IMR-90 (cell line): ENCODE data around the gene PLRG1. TPM values are rescaled to one million over a fixed set of nuclear protein-coding genes. Genes with fewer than 3 reads are reported as not detected.

ENCODE experiments used
- ATAC-seq: fragments of 200-7000 bp; cut with Tn5 transposase; 2 replicates; pipeline ENCODE4 v1.9.1; 2020; ENCODE audit warnings: low read depth, mild to moderate bottlenecking, moderate library complexity
- BruUV-seq: library from RNA; stranded (reverse); fragments of 400-500 nt; replicated peaks from 2 replicates; lab custom pipeline; 2021; lab: Mats Ljungman, UMichigan
- CTCF ChIA-PET: fragments of 300-600 bp; formaldehyde crosslinking; extraction: SDS; loops from one replicate; lab custom pipeline; 2021; ENCODE audit warnings: antibody characterized with exemption; lab: Yijun Ruan, JAX
- POLR2A ChIA-PET: fragments of 300-600 bp; sonication (Branson Sonifier 250); formaldehyde crosslinking; loops from one replicate; lab custom pipeline; 2022; ENCODE audit warnings: antibody characterized with exemption; ENCODE audit not compliant: unreplicated experiment; lab: Charles Lee
- DNase-seq: peaks from one replicate; pipeline ENCODE4 v3.0.0; 2013
- H2AFZ ChIP-seq: replicated peaks from 2 replicates; pipeline ENCODE3; 2013; ENCODE audit warnings: low read length, mild to moderate bottlenecking; ENCODE audit not compliant: poor library complexity
- H2AK5ac ChIP-seq: 2 replicates; pipeline ENCODE4 v1.6.1; 2013; ENCODE audit warnings: low read depth, low read length, inconsistent platforms
- H2AK9ac ChIP-seq: replicated peaks from 2 replicates; pipeline ENCODE3; 2013; ENCODE audit warnings: mild to moderate bottlenecking, low read depth, low read length, moderate library complexity; ENCODE audit not compliant: poor library complexity
- H2BK120ac ChIP-seq: 2 replicates; pipeline ENCODE4 v1.6.1; 2013; ENCODE audit warnings: low read depth, low read length, inconsistent platforms
- H2BK15ac ChIP-seq: 3 replicates; pipeline ENCODE4 v1.6.1; 2013; ENCODE audit warnings: low read depth, low read length, inconsistent platforms
- H2BK20ac ChIP-seq: 2 replicates; pipeline ENCODE4 v1.6.1; 2013; ENCODE audit warnings: low read depth, mild to moderate bottlenecking, inconsistent platforms, low read length, moderate library complexity
- H2BK5ac ChIP-seq: 2 replicates; pipeline ENCODE4 v1.6.1; 2013; ENCODE audit warnings: mild to moderate bottlenecking, low read depth, low read length, inconsistent platforms; ENCODE audit not compliant: poor library complexity, severe bottlenecking
- H3K14ac ChIP-seq: replicated peaks from 2 replicates; pipeline ENCODE4 v1.6.1; 2013; ENCODE audit warnings: low read depth, low read length, inconsistent platforms
- H3K18ac ChIP-seq: 2 replicates; pipeline ENCODE4 v1.6.1; 2013; ENCODE audit warnings: low read depth, low read length, control low read depth
- H3K23ac ChIP-seq: 2 replicates; pipeline ENCODE4 v1.6.1; 2013; ENCODE audit warnings: low read depth, low read length, inconsistent platforms
- H3K27ac ChIP-seq: 2 replicates; pipeline ENCODE4 v1.5.1; 2013; ENCODE audit warnings: mild to moderate bottlenecking, control low read depth, low read length; ENCODE audit not compliant: insufficient read depth
- H3K27me3 ChIP-seq: 2 replicates; pipeline ENCODE4 v1.6.1; 2013; ENCODE audit warnings: low read length; ENCODE audit not compliant: control insufficient read depth, insufficient read depth
- H3K36me3 ChIP-seq: 2 replicates; pipeline ENCODE4 v1.6.1; 2013; ENCODE audit warnings: low read length, mixed read lengths; ENCODE audit not compliant: control insufficient read depth, insufficient read depth
- H3K4ac ChIP-seq: 2 replicates; pipeline ENCODE4 v1.6.1; 2013; ENCODE audit warnings: low read depth, low read length, inconsistent platforms
- H3K4me1 ChIP-seq: 2 replicates; pipeline ENCODE4 v1.6.1; 2013; ENCODE audit warnings: low read length, mixed read lengths; ENCODE audit not compliant: control insufficient read depth, insufficient read depth
- H3K4me2 ChIP-seq: 2 replicates; pipeline ENCODE4 v1.6.1; 2013; ENCODE audit warnings: low read depth, mild to moderate bottlenecking, control low read depth, low read length, moderate library complexity
- H3K4me3 ChIP-seq: 2 replicates; pipeline ENCODE4 v1.5.1; 2013; ENCODE audit warnings: low read depth, mild to moderate bottlenecking, control low read depth, low read length, moderate library complexity; ENCODE audit not compliant: insufficient read depth
- H3K56ac ChIP-seq: 2 replicates; pipeline ENCODE4 v1.6.1; 2013; ENCODE audit warnings: low read length, inconsistent platforms; ENCODE audit not compliant: insufficient read depth; ENCODE audit errors: extremely low read depth
- H3K79me1 ChIP-seq, 2 experiments: 2 replicates each; pipeline ENCODE4 v1.6.1; 2013; ENCODE audit warnings: low read length in 2 of 2, inconsistent platforms in 1 of 2, low read depth in 1 of 2
- H3K9ac ChIP-seq: 2 replicates; pipeline ENCODE4 v1.6.1; 2013; ENCODE audit warnings: low read depth, low read length, control low read depth
- H3K9me1 ChIP-seq: 2 replicates; pipeline ENCODE4 v1.6.1; 2013; ENCODE audit warnings: low read length, inconsistent platforms; ENCODE audit not compliant: insufficient read depth
- H3K9me3 ChIP-seq: 2 replicates; pipeline ENCODE4 v1.6.1; 2013; ENCODE audit warnings: low read length; ENCODE audit not compliant: control insufficient read depth, insufficient read depth
- H4K20me1 ChIP-seq: 2 replicates; pipeline ENCODE4 v1.6.1; 2013; ENCODE audit warnings: low read length, inconsistent platforms; ENCODE audit not compliant: insufficient read depth
- H4K5ac ChIP-seq: 2 replicates; pipeline ENCODE4 v1.6.1; 2013; ENCODE audit warnings: mild to moderate bottlenecking, low read depth, low read length, control low read depth
- H4K8ac ChIP-seq, 2 experiments: 2 replicates each; pipeline ENCODE4 v1.6.1; 2013; ENCODE audit warnings: low read depth in 2 of 2, low read length in 2 of 2, control low read depth in 1 of 2, inconsistent platforms in 1 of 2
- H4K91ac ChIP-seq: 2 replicates; pipeline ENCODE4 v1.6.1; 2013; ENCODE audit warnings: low read depth, low read length, inconsistent platforms; ENCODE audit not compliant: insufficient read depth
- BHLHE40 ChIP-seq: fragments of 150-350 bp; IDR thresholded peaks from 2 replicates; pipeline ENCODE4 v1.6.1; 2016; ENCODE audit warnings: mild to moderate bottlenecking, low read depth, low read length
- CHD1 ChIP-seq: IDR thresholded peaks from 2 replicates; pipeline ENCODE4 v1.6.1; 2012; ENCODE audit warnings: low read depth, low read length, improper control_type of control experiment
- ELK1 ChIP-seq: fragments of 150-350 bp; IDR thresholded peaks from 2 replicates; pipeline ENCODE4 v1.6.1; 2016; ENCODE audit warnings: low read depth, mild to moderate bottlenecking, low read length, moderate library complexity, borderline replicate concordance
- FOS ChIP-seq: fragments of 150-350 bp; IDR thresholded peaks from 2 replicates; pipeline ENCODE4 v1.6.1; 2016; ENCODE audit warnings: low read depth, low read length
- MAZ ChIP-seq: IDR thresholded peaks from 2 replicates; pipeline ENCODE4 v1.6.1; 2012; ENCODE audit warnings: low read depth, mild to moderate bottlenecking, low read length, improper control_type of control experiment, moderate library complexity, borderline replicate concordance
- MXI1 ChIP-seq: IDR thresholded peaks from 2 replicates; pipeline ENCODE4 v1.6.1; 2012; ENCODE audit warnings: low read depth, mild to moderate bottlenecking, low read length, moderate library complexity, borderline replicate concordance
- POLR2A ChIP-seq: IDR thresholded peaks from 2 replicates; pipeline ENCODE4 v1.6.1; 2012; ENCODE audit warnings: mild to moderate bottlenecking, low read depth, low read length
- SMC3 ChIP-seq: fragments of 150-350 bp; IDR thresholded peaks from 2 replicates; pipeline ENCODE4 v1.6.1; 2016; ENCODE audit warnings: low read depth, mild to moderate bottlenecking, antibody characterized with exemption, low read length, moderate library complexity
- WGBS, 2 experiments: methylation state at CpG; one replicate each; pipeline versions ENCODE4 v1.1.5 to v1.1.7; 2013; ENCODE audit warnings: missing lambda C conversion rate in 2 of 2; ENCODE audit not compliant: insufficient read length in 1 of 2; ENCODE audit errors: extremely low coverage in 2 of 2; 5-methylcytosine and 5-hydroxymethylcytosine counted together
- dilution Hi-C: fragments of 300-500 bp; cut with HindIII; formaldehyde crosslinking; loops from one replicate; pipeline ENCODE4 v1.14.3; 2018; ENCODE audit warnings: low sequenced_read_pairs; ENCODE audit not compliant: unreplicated experiment
- in situ Hi-C: fragments of 300-500 bp; cut with MboI; formaldehyde crosslinking; loops from 3 replicates; pipeline ENCODE4 v1.14.3; 2019; ENCODE audit warnings: low sequenced_read_pairs, inconsistent platforms, mixed read lengths
- intact Hi-C: fragments of 100-400 bp; cut with micrococcal nuclease; formaldehyde crosslinking; loops from 2 replicates; pipeline ENCODE4 v1.10.0; 2022
- polyA plus RNA-seq, 3 experiments: library from polyadenylated mRNA; depleted of rRNA; stranded (reverse); fragments of >200 nt; gene quantifications; 2 replicates each; pipeline ENCODE4 v1.2.3, GENCODE V29; 2012; ENCODE audit warnings: low replicate concordance in 1 of 3
- total RNA-seq: library from RNA; depleted of rRNA; stranded (reverse); fragments of >200 nt; gene quantifications from 2 replicates; pipeline ENCODE4 v1.2.3, GENCODE V29; 2012
- TF ChIP-seq, protein P1 (sequence below): fragments of 150-350 bp; IDR thresholded peaks from 2 replicates; pipeline ENCODE4 v1.6.1; 2017; ENCODE audit warnings: mild to moderate bottlenecking, antibody characterized with exemption, low read length, low read depth
- TF ChIP-seq, protein P2 (sequence below): conservative IDR thresholded peaks from 2 replicates; pipeline ENCODE4 v1.5.1; 2012; ENCODE audit warnings: mild to moderate bottlenecking, low read depth, low read length, improper control_type of control experiment

Gene PLRG1
- total and polyA plus RNA-seq, 2 of the 4 experiments (the other 2 are of a cell fraction): 76.1 to 200 TPM

DNA sequence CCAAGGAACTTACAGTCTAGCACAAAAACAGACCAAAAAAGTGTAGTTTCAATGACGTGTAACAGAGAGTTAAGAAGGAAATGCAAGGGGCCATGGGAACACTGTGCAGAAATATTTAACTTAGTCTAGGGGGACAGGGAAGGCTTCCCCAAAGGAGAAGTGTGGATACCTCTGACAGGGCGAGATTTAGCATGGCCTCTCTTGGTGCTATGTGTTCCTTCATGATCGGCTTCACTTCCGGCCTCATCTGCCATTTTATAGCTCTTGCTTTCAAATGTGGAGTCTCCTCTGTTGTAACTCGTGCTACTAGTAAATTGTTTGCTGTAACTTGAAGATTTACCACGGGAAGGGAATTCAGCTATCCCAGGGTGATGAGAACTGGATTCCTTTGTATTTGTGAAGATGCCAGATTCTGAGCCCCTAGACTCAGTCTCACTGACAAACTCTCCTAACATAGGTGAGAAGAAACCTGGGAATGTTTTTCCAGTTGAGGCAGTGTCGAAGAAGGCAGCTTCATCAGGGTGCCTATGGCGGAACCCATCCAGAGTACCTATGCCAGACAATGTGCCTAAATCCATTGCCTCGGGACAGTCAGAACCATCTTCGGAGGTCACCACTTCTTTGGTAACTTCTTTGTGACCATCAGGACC lies 35.3 kb upstream of the PLRG1 start:
- H3K23ac ChIP-seq: no peak overlapping the region
- no peak for DNase-seq
- CTCF ChIA-PET: interaction anchor here (0.5 to 1.2 kb wide), 2 partner anchors 10 to 18 kb away, joined by 3 to 7 read pairs; no protein-coding TSS in a partner anchor

More for the DNA sequence above, 35.3 kb upstream of the PLRG1 start:
- Histone ChIP-seq H2BK20ac (no peak overlapping the region), H4K8ac (no peak overlapping the region), H2BK5ac (no peak overlapping the region), H4K91ac (no peak overlapping the region), H4K5ac (no peak overlapping the region), H3K27ac (no peak overlapping the region), H3K18ac (no peak overlapping the region), H2AK9ac (no peak overlapping the region), H3K9me1 (no peaks in the 10 kb centered on the region), H3K4ac (no peak overlapping the region), H3K4me1 (no peaks in the 10 kb centered on the region), H3K9me3 (no peaks in the 10 kb centered on the region), H3K27me3 (no peaks in the 10 kb centered on the region), H2AFZ (no peak overlapping the region), H2BK120ac (no peak overlapping the region), H3K79me1 (no peaks in the 10 kb centered on the region), H4K20me1 (no peaks in the 10 kb centered on the region), H3K9ac (no peak overlapping the region), H3K14ac (no peak overlapping the region), H2BK15ac (no peak overlapping the region), H3K4me2 (no peak overlapping the region), H2AK5ac (no peak overlapping the region), H3K56ac (no peak overlapping the region), H3K4me3 (no peak overlapping the region), H3K36me3 (no peaks in the 10 kb centered on the region)
- dilution Hi-C loops: no loop called here
- intact Hi-C loops: no loop called here
- ATAC-seq: no peak
- in situ Hi-C loops: no loop called here
- POLR2A ChIA-PET: no interaction called here
- no TSS peak for BruUV-seq
- TF ChIP-seq POLR2A (no peak), ELK1 (no peak), BHLHE40 (no peak), MXI1 (no peak), CHD1 (no peak), MAZ (no peak), FOS (no peak), SMC3 (no peak)
- TF ChIP-seq, protein P1, sequence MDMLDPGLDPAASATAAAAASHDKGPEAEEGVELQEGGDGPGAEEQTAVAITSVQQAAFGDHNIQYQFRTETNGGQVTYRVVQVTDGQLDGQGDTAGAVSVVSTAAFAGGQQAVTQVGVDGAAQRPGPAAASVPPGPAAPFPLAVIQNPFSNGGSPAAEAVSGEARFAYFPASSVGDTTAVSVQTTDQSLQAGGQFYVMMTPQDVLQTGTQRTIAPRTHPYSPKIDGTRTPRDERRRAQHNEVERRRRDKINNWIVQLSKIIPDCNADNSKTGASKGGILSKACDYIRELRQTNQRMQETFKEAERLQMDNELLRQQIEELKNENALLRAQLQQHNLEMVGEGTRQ: no peak
- TF ChIP-seq, protein P2, sequence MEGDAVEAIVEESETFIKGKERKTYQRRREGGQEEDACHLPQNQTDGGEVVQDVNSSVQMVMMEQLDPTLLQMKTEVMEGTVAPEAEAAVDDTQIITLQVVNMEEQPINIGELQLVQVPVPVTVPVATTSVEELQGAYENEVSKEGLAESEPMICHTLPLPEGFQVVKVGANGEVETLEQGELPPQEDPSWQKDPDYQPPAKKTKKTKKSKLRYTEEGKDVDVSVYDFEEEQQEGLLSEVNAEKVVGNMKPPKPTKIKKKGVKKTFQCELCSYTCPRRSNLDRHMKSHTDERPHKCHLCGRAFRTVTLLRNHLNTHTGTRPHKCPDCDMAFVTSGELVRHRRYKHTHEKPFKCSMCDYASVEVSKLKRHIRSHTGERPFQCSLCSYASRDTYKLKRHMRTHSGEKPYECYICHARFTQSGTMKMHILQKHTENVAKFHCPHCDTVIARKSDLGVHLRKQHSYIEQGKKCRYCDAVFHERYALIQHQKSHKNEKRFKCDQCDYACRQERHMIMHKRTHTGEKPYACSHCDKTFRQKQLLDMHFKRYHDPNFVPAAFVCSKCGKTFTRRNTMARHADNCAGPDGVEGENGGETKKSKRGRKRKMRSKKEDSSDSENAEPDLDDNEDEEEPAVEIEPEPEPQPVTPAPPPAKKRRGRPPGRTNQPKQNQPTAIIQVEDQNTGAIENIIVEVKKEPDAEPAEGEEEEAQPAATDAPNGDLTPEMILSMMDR: no peak
- 85% methylated on average over 5 of the region's 10 CpGs; no CpG with 5 or more reads in 1 of the 2 experiments for WGBS, 2 experiments
